GM12801 (cell line): Measurements from ENCODE around the gene SOX6.

Source experiments
- CTCF ChIP-seq: IDR thresholded peaks from one replicate; pipeline ENCODE4 v1.5.1; 2011; ENCODE audit warnings: control low read depth; ENCODE audit not compliant: insufficient read length; ENCODE audit errors: extremely low read depth

SOX6 gene

GRCh38 chr11:16191212-16191867, 165.0 kb downstream of the SOX6 start:
- TF ChIP-seq CTCF: no peak

GRCh38 chr11:16186680-16187079, 169.7 kb downstream of the SOX6 start:
- TF ChIP-seq CTCF: no peak

DNA sequence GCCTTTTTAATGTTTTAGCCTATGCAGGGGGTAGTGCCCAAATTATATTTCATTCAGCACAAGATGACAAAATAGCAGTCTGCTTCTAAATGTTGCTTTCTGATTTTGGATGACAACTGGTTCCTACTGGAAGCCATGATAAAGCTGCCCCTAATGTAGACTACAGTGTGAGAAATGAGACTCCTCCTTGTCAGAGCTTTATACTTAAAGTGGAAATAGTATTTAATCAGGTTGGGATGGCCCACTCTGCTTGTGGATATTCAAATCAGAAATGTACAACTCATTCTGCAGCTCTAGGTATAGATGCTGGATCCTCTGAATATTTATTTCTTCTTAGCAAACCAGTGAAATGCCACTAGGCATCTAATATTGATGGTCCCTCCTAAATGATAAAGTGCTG, 171.3 kb downstream of the SOX6 start:
- no peak for TF ChIP-seq CTCF

DNA sequence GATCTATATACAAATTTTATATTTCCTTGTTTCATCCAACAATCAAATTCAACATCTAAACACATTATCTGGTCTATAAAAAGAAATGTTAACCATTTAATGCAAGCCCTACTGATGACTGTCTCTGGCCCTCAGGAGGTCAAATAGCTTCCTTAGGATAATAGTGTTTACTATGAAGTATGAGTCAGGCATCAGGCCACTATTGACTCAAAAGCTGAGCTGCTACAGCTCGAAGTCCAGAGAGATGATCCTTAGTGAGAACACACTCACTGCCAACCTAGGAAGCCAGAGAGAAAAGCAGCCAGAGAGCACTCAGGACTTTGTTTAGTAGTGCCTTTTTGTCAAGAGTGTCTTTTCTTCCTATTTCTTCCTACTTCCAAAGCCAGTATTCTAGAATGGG, 171.8 kb downstream of the SOX6 start:
- no peak for TF ChIP-seq CTCF

- TF ChIP-seq CTCF: no peak
Measured at GRCh38 chr11:16182553-16182952, 173.8 kb downstream of the SOX6 start.

DNA sequence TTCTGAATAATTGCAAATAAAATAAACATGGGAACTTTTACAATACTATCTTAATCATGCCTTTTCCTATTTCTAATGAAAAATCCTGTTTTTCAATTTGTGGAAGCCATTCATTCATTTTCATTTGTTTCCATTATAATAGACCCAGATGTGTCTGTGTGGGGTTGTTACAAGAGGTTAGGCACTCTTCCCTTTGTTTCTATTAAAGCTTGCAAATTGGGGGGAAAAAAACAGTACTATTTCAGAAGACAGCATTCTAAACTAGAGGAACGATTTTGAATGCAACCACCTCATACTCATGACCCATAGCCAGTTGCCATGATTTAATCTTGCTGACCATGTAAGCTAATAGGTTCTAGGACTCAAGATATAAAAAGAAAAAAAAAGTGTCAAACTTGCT, 175.5 kb downstream of the SOX6 start:
- TF ChIP-seq CTCF: no peak

DNA sequence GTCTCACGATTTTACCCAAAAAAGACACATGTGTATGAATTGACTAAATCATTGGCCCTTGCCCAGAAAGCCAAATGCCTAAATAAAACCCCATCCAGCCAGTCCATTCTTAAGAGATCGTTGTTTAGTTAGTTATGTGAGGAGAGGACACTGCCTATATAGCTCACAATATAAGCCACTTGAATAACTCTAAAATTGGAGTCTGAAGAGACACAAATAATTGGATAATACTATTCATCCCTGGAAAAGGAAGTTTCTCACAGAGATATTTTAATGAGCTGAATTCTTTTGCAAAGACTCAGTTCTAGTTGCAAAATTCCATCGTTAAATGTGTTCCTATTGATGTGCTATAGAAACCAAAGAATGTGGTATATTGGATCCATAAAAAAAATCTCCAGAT, 176.7 kb downstream of the SOX6 start:
- TF ChIP-seq CTCF: no peak
